HEK293T (cell line): ENCODE results near the gene FHOD1.

Experiments used
- ARNT ChIP-seq: fragments of 450-650 bp; IDR thresholded peaks from 2 replicates; pipeline ENCODE4 v1.6.1; 2017; ENCODE audit warnings: mild to moderate bottlenecking
- BHLHE40 ChIP-seq: fragments of 450-650 bp; IDR thresholded peaks from 2 replicates; pipeline ENCODE4 v1.6.1; 2016; ENCODE audit warnings: mild to moderate bottlenecking, moderate library complexity, borderline replicate concordance
- CTBP1 ChIP-seq: fragments of 450-650 bp; IDR thresholded peaks from 2 replicates; pipeline ENCODE4 v1.6.1; 2016; ENCODE audit warnings: borderline replicate concordance
- FOXM1 ChIP-seq: fragments of 450-650 bp; IDR thresholded peaks from 2 replicates; pipeline ENCODE4 v1.6.1; 2017; ENCODE audit warnings: mild to moderate bottlenecking, borderline replicate concordance
- HDGF ChIP-seq: fragments of 450-650 bp; IDR thresholded peaks from 2 replicates; pipeline ENCODE4 v1.6.1; 2017; ENCODE audit warnings: antibody characterized with exemption, borderline replicate concordance
- NFRKB ChIP-seq: fragments of 450-650 bp; IDR thresholded peaks from 2 replicates; pipeline ENCODE4 v1.6.1; 2016; ENCODE audit warnings: mild to moderate bottlenecking, moderate library complexity
- SP1 ChIP-seq: fragments of 450-650 bp; IDR thresholded peaks from 2 replicates; pipeline ENCODE4 v1.6.1; 2017
- SUZ12 ChIP-seq: fragments of 450-650 bp; IDR thresholded peaks from 2 replicates; pipeline ENCODE4 v1.6.1; 2016; ENCODE audit warnings: mild to moderate bottlenecking
- TARDBP ChIP-seq: fragments of 450-650 bp; IDR thresholded peaks from 2 replicates; pipeline ENCODE4 v1.6.1; 2016

GRCh38 chr16:67282447-67282805 lies 35.1 kb upstream of the FHOD1 start:
- TF ChIP-seq HDGF (no peak), FOXM1 (no peak), NFRKB (no peak), SP1 (no peak), SUZ12 (no peak), ARNT (no peak), BHLHE40 (no peak), TARDBP (no peak), CTBP1 (no peak)
